ENCODE results near the gene VARS2.

Gene VARS2

GRCh38 chr6:30893666-30894065 lies 20.4 kb upstream of the VARS2 start:
- TF ChIP-seq ZNF565 (CRISPR knock-in tag; conservative IDR thresholded peaks at IDR 0.05; ENCODE audit: low read depth) (no peak), ESRRG (CRISPR knock-in tag; IDR thresholded peaks at IDR 0.05) (no peak), TOX (CRISPR knock-in tag; IDR thresholded peaks at IDR 0.05; ENCODE audit: borderline replicate concordance) (no peak), GLIS3 (CRISPR knock-in tag; IDR thresholded peaks at IDR 0.05) (no peak), SNAI2 (CRISPR knock-in tag; IDR thresholded peaks at IDR 0.05) (no peak), CSRNP3 (CRISPR knock-in tag; IDR thresholded peaks at IDR 0.05) (no peak), RARB (CRISPR knock-in tag; IDR thresholded peaks at IDR 0.05) (no peak), ZNF70 (CRISPR knock-in tag; IDR thresholded peaks at IDR 0.05) (no peak), CSDC2 (CRISPR knock-in tag; IDR thresholded peaks at IDR 0.05) (no peak), ISL1 (CRISPR knock-in tag; IDR thresholded peaks at IDR 0.05) (no peak), ZFP3 (CRISPR knock-in tag; IDR thresholded peaks at IDR 0.05) (no peak), ZC3H10 (CRISPR knock-in tag; IDR thresholded peaks at IDR 0.05) (no peak), POU6F1 (CRISPR knock-in tag; IDR thresholded peaks at IDR 0.05; ENCODE audit: borderline replicate concordance, low read depth) (no peak), CREB5 (CRISPR knock-in tag; IDR thresholded peaks at IDR 0.05; ENCODE audit: low read depth) (no peak), ZFP30 (CRISPR knock-in tag; IDR thresholded peaks at IDR 0.05) (no peak), OSR1 (CRISPR knock-in tag; IDR thresholded peaks at IDR 0.05) (no peak)
- ATAC-seq: no peak

- TF ChIP-seq ZNF8 (CRISPR knock-in tag; IDR thresholded peaks at IDR 0.05) (no peak), ZFP3 (CRISPR knock-in tag; IDR thresholded peaks at IDR 0.05) (no peak), ZNF565 (CRISPR knock-in tag; conservative IDR thresholded peaks at IDR 0.05; ENCODE audit: low read depth) (no peak), POU6F1 (CRISPR knock-in tag; IDR thresholded peaks at IDR 0.05; ENCODE audit: borderline replicate concordance, low read depth) (no peak), PPARA (CRISPR knock-in tag; IDR thresholded peaks at IDR 0.05; ENCODE audit: borderline replicate concordance) (no peak), BACH2 (CRISPR knock-in tag; IDR thresholded peaks at IDR 0.05; ENCODE audit: borderline replicate concordance) (no peak), OSR1 (CRISPR knock-in tag; IDR thresholded peaks at IDR 0.05) (no peak), CSDC2 (CRISPR knock-in tag; IDR thresholded peaks at IDR 0.05) (no peak), ZC3H10 (CRISPR knock-in tag; IDR thresholded peaks at IDR 0.05) (no peak), PATZ1 (CRISPR knock-in tag; IDR thresholded peaks at IDR 0.05; ENCODE audit: borderline replicate concordance) (no peak), TCF4 (CRISPR knock-in tag; IDR thresholded peaks at IDR 0.05; ENCODE audit: borderline replicate concordance) (no peak), TOX (CRISPR knock-in tag; IDR thresholded peaks at IDR 0.05; ENCODE audit: borderline replicate concordance) (no peak), ISL1 (CRISPR knock-in tag; IDR thresholded peaks at IDR 0.05) (no peak), GLIS3 (CRISPR knock-in tag; IDR thresholded peaks at IDR 0.05) (no peak), ARNTL (CRISPR knock-in tag; IDR thresholded peaks at IDR 0.05; ENCODE audit: borderline replicate concordance, low read depth) (no peak), RARB (CRISPR knock-in tag; IDR thresholded peaks at IDR 0.05) (no peak), CSRNP3 (CRISPR knock-in tag; IDR thresholded peaks at IDR 0.05) (no peak)
- no peak for ATAC-seq
These were observed 19.7 kb upstream of the VARS2 start for GRCh38 chr6:30894381-30894780.

Measured in SK-N-SH treated with all-trans-retinoic acid at 6 μM for 48 hours (cell line).